Posterior vena cava (tissue), 2 donors: Measurements from ENCODE around the gene ENHO. TPM values are rescaled to one million over a fixed set of nuclear protein-coding genes. Genes with fewer than 3 reads are reported as not detected.

Source experiments
- DNase-seq: peaks from one replicate; pipeline ENCODE4 v3.0.0-alpha.2; 2020; ENCODE audit warnings: low spot score
- intact Hi-C, 2 donors: fragments of 100-400 bp; cut with DNase I; formaldehyde crosslinking; loops; one replicate each; pipeline versions ENCODE4 v1.14.1 to v1.14.2; 2022 to 2023
- total RNA-seq, 2 donors: library from RNA; stranded (reverse); fragmentation: NEBNext Ultra II Directional; extraction: Animal tissue kit (Norgen Biotek cat#: 25700); gene quantifications; one replicate each; pipeline ENCODE4 v1.2.1, GENCODE V29; 2021
- donor health status: DM: yes; HTN: yes; CAD: no.
- donor health status: DM: yes; HTN: yes; CAD: no.

Gene ENHO
- total RNA-seq, 2 donors from 2014 or later = 0.24 to 0.74 TPM

DNA sequence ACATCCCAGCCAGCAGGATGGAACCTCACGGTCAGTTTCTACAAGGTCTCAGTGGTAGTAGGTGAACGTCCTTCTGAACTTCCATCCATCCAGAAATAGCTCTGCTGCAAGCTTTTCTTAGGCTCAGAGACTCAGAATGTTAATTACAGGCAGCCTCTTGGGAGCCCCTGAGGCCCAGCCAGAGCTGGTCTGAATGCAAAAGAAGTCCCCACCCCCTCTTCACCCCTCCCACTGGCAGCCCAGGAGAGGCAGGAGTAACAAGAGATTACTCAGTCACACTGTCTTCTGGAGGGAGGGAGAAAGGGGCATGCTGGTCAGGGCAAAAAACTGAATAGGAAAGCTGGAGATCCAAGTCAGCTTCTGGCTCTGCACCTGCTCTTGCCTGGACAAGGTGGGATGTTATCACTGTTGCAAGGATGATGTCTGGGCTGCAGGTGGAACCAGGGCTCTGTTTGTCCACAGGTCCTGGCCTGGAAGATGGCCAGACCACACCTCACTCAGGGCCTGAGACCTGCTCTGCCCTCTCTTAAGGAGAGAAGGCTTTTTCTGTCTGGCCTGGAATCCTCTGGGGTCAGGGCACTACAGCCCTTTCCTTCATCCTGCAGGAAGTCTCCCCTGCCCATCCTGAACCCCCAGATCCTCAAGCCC, 9.1 kb downstream of the ENHO start:
- peak; percentile 81 for DNase-seq
- intact Hi-C loops = no loop called here

DNA sequence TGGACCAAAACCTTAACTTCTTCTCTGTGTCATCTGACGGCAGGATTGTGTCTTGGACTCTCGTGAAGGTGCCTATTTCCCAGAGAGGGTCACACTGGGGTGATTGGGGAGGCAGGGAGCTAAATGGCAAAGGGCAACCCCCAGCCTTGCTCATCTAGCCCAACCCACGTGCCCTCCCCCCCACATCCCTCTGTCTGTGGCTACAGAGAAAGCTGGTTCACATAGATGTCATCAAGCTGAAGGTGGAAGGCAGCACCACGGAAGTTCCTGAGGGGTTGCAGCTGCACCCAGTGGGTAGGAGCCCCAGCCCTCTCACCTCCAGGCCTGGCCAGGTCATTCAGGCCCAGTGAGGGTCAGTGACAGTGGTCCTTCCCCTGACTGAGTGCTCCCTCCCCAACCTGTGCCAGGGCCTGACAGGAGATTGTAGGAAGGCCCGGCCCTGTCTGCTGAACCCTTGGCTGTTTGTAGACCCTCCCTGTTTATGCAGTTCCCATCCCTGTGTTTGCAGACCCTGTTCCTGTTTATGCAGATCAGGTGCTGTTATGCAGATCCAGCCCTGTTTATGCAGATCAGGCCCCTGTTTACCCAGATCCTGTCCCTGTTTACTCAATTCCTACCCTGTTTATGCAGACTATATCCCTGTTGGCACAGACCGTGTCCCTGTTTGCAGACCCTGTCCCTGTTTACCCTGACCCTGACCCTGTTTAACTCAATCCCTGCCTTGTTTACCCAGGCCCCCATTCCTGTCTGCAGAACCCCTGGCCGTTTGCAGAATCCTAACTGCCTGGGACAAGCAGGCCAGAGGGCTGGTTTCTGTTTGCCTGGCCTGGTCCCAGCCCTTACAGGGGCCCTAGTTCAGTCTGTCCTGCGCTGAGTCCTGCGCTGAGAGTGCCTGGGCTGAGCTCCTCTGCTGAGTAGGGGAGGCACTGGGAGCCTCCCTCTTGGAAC, 10.4 kb downstream of the ENHO start:
- intact Hi-C loops = no loop called here
- peak; percentile 64 for DNase-seq

DNA sequence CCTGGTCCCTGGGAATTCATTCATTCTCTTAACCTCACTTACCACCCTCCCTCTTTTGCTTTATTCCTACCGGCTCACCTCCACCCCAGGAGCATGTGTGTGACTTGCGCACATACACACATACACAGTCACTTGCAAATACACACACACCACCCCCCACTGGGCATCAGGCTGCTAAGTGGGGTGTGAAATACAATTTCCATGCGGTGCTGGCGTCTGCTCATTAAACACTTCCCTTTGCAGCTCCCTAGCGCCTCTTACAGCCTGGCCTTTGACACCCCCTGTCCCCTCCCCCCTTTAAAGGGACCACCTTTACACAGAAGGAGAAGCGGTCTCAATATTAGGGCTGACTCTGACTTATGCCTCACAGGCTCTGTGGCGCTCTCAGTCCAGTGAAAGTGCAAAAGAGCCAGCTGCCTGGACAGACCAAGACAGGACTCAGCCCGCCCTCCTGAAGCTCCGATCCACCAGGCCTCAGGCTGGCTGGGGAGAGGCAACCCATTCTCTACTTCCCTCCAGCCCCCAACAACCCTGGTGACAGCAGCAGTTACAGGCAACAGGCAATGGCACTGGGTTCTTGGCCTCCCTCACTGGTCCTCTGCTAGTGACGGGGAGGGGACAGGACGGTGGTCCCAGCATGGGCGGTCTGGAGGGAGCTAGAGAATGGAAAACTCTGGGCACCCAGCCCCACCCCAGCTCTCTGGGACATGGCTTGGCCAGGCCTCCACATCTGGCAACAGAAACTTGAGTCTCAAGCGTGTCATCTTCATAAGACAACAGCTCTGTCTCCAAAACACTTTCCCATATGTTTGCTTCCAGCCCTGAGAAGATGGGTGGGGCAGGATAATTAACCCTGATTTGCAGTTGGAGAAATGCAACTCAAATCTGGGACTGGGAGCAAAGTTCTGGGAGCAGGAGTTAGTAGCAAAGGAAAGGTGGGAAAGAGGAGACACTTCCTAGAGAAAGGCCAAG, 12.0 kb downstream of the ENHO start:
- peak; percentile 72 for DNase-seq
- intact Hi-C loops = no loop called here

DNA sequence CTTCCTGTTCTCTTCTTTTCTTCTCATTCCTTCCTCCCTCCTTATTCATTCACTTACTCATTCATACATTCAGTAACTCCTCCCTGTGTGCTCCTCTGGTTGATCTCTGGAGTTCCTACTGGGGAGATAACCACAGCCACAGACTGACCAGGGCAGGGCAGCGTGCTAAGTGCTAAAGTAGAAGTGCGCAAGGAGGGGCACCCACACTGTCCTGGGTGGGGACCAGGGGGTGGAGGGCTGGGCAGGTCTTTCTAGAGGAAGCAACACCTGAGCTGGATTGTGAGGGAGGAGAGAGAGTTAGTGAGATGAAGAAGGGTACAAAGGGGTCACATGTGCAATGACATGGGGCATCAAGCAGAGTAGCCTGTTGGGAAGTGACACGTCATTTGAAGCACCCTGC, 13.8 kb downstream of the ENHO start:
- intact Hi-C loops = loop anchor here in 1 of 2 donors (5.0 to 10.0 kb wide), 2 partner anchors 104 to 623 kb away; no protein-coding TSS in a partner anchor
- DNase-seq = peak; percentile 25

DNA sequence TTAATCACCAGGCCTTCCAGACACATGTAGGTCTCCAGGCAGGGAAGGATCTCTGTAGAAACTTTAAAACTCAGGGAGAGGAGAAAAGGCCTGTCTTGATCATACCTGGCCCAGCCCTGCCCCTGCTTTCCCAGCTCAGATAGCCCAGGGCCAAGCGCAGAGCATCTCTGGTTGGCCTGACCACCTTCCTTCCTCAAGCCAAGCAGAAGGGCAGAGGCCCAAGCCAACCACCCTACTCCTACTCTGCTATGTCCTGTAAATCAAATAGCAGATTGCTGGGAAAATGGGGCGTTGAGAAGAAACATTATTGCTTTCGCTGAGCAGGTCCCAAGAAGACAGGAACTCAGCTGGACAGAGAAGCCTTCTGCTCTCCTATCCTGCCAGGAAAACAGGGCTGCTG, 14.3 kb downstream of the ENHO start:
- DNase-seq = peak; percentile 53
- intact Hi-C loops = loop anchor here in 1 of 2 donors (5.0 to 10.0 kb wide), 2 partner anchors 104 to 624 kb away; no protein-coding TSS in a partner anchor

DNA sequence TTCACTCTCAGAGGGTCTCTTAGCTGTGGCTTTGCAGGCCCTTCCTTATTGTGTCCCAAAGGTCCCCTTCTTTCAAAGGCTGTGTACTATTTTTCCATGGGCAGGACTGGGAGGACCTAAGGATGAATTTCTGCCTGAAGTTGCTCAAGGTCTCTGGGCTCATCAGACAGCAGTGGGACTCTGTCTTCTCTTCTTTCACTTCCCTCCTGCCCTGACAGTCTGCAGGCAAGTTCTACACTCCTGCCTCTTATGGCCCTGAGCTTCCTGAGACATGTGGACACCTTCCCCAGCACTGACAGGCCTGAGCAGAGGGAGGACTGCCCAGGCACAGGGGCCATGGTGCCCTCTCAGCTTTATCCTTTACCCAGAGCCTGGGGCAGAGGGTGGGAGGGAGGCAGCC, 14.8 kb downstream of the ENHO start:
- intact Hi-C loops = loop anchor here in 1 of 2 donors (5.0 to 10.0 kb wide), 2 partner anchors 103 to 624 kb away; no protein-coding TSS in a partner anchor
- DNase-seq = peak; percentile 6

DNA sequence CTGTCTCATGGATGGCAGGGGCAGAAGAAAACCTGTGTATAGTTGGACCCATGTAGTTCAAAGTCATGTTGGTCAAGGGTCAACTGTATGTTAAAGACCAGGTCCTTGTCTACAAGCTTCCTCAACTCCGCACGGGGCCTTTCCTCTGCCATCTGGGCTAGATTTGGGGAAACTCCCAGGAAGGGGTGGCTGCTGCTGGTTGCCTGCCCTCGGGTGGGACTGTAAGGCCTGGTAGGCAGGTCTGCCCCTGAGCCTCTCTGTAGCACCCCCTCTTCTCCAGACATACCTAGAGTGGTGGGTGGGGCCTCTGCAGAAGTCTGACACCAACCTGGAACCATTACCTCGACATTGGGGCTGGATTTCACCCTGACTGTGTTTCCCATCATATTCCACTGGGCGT, 15.2 kb downstream of the ENHO start:
- intact Hi-C loops = loop anchor here in 1 of 2 donors (5.0 to 10.0 kb wide), 2 partner anchors 103 to 625 kb away; no protein-coding TSS in a partner anchor
- peak; percentile 22 for DNase-seq

DNA sequence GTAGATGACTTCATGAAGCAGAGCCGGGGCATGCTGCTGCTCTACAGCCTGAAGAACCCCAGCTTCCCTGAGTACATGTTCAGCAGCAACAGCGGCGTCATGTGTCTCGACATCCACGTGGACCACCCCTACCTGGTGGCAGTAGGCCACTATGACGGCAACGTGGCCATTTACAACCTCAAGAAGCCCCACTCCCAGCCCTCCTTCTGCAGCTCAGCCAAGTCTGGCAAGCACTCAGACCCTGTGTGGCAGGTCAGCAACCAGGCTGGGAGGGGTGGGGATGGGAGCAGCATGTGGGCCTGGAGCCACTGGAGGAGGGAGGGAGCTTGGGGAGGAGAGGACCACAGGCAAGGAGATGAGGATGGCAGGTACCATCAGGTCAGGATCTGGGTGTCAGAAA, 16.2 kb downstream of the ENHO start:
- peak; percentile 60 for DNase-seq
- intact Hi-C loops = loop anchor here in 1 of 2 donors (5.0 to 10.0 kb wide), 2 partner anchors 102 to 626 kb away; no protein-coding TSS in a partner anchor

DNA sequence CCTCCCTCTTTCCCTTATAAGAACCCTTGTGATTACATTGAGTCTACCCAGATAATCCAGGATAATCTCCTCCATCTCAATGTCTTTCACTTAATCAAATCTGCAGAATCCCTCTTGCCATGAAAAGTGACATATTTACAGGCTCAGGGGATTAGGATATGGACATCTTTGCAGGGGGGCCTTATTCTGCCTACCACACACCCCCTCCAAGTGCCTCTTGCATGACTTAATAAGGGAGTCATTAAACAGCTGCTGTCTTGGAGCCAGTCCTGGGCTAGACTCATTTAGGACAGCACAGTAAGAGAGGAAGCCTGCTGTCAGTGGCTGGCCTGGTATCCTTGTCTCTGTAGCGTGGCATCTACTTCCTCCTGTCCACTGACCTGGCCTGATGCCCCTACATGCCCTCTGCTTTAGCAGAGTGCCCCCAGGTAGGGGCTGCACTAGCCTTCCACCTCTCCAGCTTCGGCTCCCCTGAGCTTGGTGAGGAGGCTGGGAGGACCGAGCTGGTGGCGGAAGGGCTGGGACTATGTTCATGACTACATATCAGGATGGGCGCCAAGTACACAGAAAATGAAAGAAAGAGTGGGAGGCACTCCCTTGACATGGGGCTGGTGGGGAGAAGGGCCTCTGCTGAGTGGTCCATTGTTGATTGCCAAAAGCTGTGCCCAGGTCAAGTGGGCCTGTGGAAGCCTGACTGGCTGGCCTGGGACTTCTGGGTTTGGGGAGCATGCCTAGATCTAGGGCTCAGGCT, 17.2 kb downstream of the ENHO start:
- DNase-seq = peak; percentile 67
- intact Hi-C loops = loop anchor here in 1 of 2 donors (5.0 to 10.0 kb wide), 2 partner anchors 101 to 627 kb away; no protein-coding TSS in a partner anchor

DNA sequence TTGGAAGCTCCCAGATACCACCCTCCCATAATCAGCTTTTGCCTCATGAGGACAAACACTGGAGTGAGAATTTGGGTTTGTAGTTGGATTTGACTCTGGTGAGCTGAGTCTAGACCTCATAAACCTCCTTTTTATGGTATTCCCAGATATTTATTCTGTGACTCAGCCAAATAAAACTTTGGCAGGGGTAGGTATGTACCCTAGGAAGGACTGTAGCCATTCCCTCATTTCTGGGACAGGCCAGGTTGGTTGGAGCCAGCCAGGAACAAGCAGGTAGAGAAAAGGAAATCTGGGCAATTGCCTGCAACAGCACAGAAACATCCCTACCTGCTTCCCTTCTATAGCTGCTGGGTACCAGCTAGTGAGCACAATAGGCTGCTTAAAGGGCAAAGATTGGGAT, 19.4 kb downstream of the ENHO start:
- DNase-seq = no peak
- intact Hi-C loops = loop anchor here (5.0 to 10.0 kb wide), 3 partner anchors 89 to 101 kb away; no protein-coding TSS in a partner anchor

DNA sequence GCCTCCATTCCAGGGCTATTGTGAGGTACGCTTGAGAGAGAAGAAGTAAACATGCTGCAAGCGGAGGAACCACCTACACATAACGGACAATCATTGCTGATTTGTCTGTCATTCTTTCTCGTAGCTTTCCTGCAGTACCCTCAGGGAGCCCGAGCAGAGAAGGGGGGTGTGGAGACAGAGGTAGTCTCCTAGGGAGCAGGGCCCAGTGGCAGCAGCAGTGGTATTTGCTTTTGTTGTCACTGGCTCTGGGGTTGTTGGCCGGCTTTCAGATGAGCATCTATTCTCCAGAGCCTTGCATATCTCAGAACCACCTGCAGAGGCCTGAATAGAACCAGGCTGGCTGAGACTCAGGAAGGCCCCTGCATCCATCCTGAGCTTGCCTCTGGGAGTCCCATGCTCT, 19.9 kb downstream of the ENHO start:
- no peak for DNase-seq
- intact Hi-C loops = loop anchor here (5.0 to 10.0 kb wide), 3 partner anchors 89 to 101 kb away; no protein-coding TSS in a partner anchor

DNA sequence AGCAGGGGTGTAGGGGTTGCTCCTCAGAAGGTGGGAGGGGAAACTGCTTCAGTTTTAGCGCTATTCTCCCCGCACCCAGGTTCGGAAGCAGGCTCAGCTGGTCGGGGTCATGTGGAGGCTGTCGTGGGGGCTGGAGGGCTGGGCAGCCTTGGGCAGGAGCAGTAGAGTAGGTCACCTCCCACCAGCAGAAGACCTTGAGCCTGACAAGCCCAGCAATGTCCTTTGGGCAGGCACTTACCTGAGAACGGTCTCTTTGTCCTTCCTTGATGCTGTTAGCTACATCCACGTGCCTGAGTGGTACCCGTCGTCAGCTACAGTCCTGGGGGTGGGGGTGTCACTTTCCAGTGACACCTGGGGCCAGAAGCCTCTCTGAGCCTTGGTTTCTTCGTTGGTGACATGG, 20.3 kb downstream of the ENHO start:
- intact Hi-C loops = loop anchor here (5.0 to 10.0 kb wide), 3 partner anchors 90 to 100 kb away; no protein-coding TSS in a partner anchor

DNA sequence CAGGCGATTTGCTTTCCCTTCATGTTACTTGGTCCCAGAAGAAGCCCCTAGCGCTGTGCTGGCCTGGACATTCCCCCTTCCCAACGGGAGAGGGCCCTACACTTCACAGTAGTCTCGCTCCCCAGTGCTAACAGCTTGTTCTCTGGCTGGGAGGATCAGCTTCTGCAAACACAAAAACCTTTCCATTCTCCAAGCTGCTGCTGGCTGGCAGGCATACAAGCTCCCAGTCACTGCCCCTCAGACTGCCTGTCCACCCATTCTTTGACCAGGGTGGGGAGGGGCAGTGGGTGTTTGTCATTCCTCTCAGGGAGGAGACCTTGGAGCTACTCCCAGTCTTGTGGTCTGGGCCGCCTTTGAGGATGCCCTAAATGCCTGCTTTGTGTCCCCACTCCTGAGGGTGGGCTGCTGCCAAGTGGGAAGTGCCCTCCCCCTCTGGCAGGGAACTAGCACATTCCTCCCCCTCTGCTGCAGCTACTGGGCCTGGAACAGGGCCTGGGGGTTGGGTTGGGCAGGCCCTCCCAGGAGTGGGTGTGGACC, 20.8 kb downstream of the ENHO start:
- no peak for DNase-seq
- intact Hi-C loops = loop anchor here (5.0 to 10.0 kb wide), 3 partner anchors 90 to 100 kb away; no protein-coding TSS in a partner anchor

More for the DNA sequence above, 20.3 kb downstream of the ENHO start:
- no peak for DNase-seq

DNA sequence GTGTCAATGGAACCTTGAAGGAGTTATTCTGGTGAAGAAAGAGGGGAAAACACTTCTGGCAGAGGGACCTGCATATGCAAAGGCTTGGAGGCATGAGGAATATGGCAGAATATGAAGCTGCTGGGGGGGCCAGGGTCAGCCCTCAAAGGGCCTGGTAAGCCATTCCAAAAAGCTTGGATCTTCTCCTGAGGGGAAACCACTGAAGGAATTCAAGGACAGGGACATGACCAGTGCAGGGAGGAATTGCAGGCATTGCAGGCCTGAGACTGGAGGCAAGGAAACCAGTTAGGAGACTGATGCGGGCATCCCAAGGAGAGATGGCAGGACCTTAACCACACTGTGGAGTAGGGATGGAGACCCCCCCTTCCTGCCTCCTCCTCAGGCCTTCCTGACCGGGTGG, 21.4 kb downstream of the ENHO start:
- intact Hi-C loops = loop anchor here (5.0 to 10.0 kb wide), 3 partner anchors 91 to 99 kb away; no protein-coding TSS in a partner anchor
- no peak for DNase-seq

DNA sequence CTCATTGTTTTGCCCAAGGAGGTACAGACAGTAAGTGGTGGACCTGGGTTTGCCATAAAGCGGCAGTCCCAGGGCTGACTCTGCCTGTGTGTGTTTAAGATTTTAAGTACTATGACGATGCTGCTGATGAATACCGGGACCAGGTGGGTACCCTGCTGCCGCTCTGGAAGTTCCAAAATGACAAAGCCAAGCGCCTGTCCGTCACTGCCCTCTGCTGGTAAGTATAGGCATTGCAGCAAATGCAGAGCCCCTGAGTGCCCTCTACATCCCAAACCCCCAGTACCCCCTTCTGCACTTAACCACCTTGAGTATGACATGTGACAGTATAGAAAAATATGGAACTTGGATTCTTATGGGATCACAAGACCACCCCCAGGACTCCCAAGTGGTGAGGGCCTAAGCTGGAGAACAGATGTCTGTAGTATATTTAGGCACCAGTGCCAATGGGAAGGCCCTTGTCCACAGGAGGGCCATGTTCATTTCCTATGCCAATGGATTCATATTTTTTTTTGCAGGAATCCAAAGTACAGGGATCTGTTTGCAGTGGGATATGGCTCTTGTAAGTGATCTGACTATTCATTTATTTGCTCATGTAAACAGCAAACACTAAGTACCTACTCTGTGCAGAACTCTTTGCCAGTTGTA, 22.0 kb downstream of the ENHO start:
- no peak for DNase-seq
- intact Hi-C loops = loop anchor here (5.0 to 10.0 kb wide), 3 partner anchors 92 to 98 kb away; no protein-coding TSS in a partner anchor

DNA sequence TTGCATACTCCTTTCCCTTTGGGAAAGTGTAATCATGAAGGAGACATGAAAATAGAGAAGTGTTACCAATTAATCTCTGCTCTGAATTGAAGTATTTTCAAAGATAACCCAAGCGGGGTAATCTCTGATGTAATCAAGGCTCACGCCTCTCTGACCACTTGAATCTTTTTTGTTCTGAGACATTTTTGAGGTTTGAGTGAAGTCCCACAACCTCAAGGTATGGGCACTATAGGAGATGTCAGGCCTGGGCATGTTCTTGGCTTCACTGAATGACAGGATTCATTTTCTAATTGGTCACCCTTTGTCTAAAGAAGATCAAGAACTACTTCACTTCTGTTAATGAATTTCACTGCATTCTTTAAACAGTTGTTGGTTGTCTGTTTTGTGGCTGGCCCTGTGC, 23.7 kb downstream of the ENHO start:
- DNase-seq = no peak
- intact Hi-C loops = loop anchor here in 1 of 2 donors (5.0 to 10.0 kb wide), 2 partner anchors 46 to 57 kb away; no protein-coding TSS in a partner anchor

DNA sequence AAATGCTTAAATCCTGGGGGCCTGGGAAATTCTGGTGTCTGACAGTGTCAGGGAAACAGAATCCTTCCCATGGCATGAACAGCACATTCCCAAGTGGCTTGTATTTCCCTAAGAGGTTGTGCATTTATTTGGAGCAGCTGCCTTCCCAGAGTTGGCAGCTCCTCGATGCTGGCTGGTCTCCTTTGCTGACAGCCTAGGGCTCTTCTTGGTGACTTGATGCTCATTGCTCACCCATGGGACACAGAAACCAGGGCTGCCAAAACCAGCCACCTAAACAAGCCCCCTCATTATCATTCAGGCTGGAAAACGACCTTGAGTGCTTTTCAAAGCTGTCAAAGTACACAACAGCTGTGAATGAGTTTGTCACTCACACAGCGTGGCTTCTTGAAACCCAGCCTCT, 24.2 kb downstream of the ENHO start:
- intact Hi-C loops = loop anchor here in 1 of 2 donors (5.0 to 10.0 kb wide), 2 partner anchors 46 to 56 kb away; no protein-coding TSS in a partner anchor
- DNase-seq = peak; percentile 6
